SK-N-MC (cell line): ENCODE results near the gene RBM26.

Experiments used
- EZH2 ChIP-seq: fragments of 200-600 bp; sonication (generic); IDR thresholded peaks from one replicate; pipeline ENCODE4 v1.6.1; 2017; ENCODE audit warnings: antibody characterized with exemption
- POLR2AphosphoS5 ChIP-seq: IDR thresholded peaks from 2 replicates; pipeline ENCODE4 v1.6.1; 2012; ENCODE audit warnings: mild to moderate bottlenecking, low read depth, low read length, borderline replicate concordance

DNA sequence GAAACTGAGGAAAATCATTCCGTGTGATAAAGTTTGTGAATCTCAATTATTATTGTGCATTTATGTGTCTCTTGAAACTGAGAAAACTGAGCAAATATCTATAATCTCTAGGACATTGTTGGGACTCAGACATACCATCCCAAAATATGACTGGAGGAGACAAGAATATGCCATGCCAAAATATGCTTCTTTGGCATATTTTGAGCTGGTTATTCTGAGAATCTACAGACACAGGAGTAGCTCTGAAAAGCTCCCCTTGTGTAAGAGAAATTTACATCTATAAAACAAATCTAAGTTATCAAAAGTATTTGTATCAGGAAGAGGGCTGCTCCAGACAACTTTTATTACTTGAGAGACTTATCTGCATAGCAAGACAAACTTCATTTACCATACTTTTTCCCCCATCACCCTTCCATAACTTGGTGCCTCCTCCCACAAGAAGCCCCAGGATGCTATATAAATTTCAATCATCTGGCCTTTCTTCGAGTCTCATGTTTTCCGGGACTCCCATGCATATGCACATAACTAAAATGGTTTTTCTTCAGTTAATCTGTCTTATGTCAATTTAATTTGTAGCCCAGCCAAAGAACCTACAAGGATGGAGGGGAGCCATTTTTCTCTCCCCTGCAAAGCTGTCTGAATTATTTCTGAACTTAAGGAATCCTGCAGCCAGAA, 46.3 kb upstream of the RBM26 start:
- TF ChIP-seq POLR2AphosphoS5: no peak
- no peak for TF ChIP-seq EZH2
